HCT116 (cell line): Measurements from ENCODE around the gene TULP4. TPM values are rescaled to one million over a fixed set of nuclear protein-coding genes. Genes with fewer than 3 reads are reported as not detected.
"Not testable (repeated sequence)": the region's sequence is repeated elsewhere in the genome, so short reads cannot be mapped to it uniquely, and the experiment has no call there.

Experiments
- ATAC-seq: fragments of 200-7000 bp; cut with Tn5 transposase; 2 replicates; pipeline ENCODE4 v1.9.1; 2020; ENCODE audit warnings: mild to moderate bottlenecking, moderate library complexity
- BruUV-seq: library from RNA; stranded (reverse); fragments of 400-500 nt; replicated peaks from 2 replicates; lab custom pipeline; 2021; lab: Mats Ljungman, UMichigan
- CTCF ChIA-PET: fragments of 300-600 bp; sonication (Branson Sonifier 250); formaldehyde crosslinking; loops from one replicate; lab custom pipeline; 2021; ENCODE audit warnings: antibody characterized with exemption; lab: Charles Lee
- POLR2A ChIA-PET: fragments of 300-600, 350-600 bp; sonication (Branson Sonifier 250); formaldehyde crosslinking; loops from one replicate; lab custom pipeline; 2021; ENCODE audit warnings: antibody characterized with exemption; lab: Charles Lee
- RAD21 ChIA-PET, 2 experiments: fragments of 300-600 bp; sonication (Branson Sonifier 250); formaldehyde crosslinking; loops; one replicate each; lab custom pipeline; 2023; ENCODE audit warnings: low total read pairs in 2 of 2; ENCODE audit not compliant: uncharacterized antibody in 2 of 2, unreplicated experiment in 2 of 2, low non-redundant PET in 1 of 2; lab: Charles Lee
- DNase-seq: peaks from one replicate; pipeline ENCODE4 v3.0.0-alpha.2; 2010; ENCODE audit warnings: low read depth, low spot score
- H2AFZ ChIP-seq: fragments of 200-600 bp; shearing (Covaris generic), sonication (generic); 2 replicates; pipeline ENCODE4 v1.6.1; 2017; ENCODE audit warnings: low read depth, mixed run types, mixed read lengths, antibody characterized with exemption, low read length; ENCODE audit not compliant: poor library complexity, severe bottlenecking
- H3K27ac ChIP-seq: 2 replicates; pipeline ENCODE4 v1.5.1; 2012; ENCODE audit warnings: low read depth, low read length
- H3K27me3 ChIP-seq: fragments of 200-600 bp; sonication (generic); 2 replicates; pipeline ENCODE4 v1.6.1; 2016; ENCODE audit warnings: mixed run types, low read length, mixed read lengths; ENCODE audit not compliant: insufficient read depth
- H3K36me3 ChIP-seq, 2 experiments: fragments of 200-500 bp in 1 of 2; fragments of 200-600 bp in 1 of 2; sonication (Bioruptor generic) in 1 of 2; sonication (generic) in 1 of 2; 2 replicates each; pipeline versions ENCODE4 v1.5.1 to v1.6.1; 2014 to 2016; ENCODE audit warnings: low read length in 2 of 2, inconsistent platforms in 1 of 2, mixed read lengths in 1 of 2, mixed run types in 1 of 2; ENCODE audit not compliant: insufficient read depth in 2 of 2, control insufficient read depth in 1 of 2
- H3K4me1 ChIP-seq, 2 experiments: fragments of 200-600 bp in 1 of 2; sonication (generic) in 1 of 2; 2 replicates each; pipeline versions ENCODE4 v1.5.1 to v1.6.1; 2012 to 2017; ENCODE audit warnings: low read length in 2 of 2, inconsistent platforms in 1 of 2, mild to moderate bottlenecking in 1 of 2, mixed read lengths in 1 of 2, mixed run types in 1 of 2, moderate library complexity in 1 of 2; ENCODE audit not compliant: insufficient read depth in 2 of 2, control insufficient read depth in 1 of 2
- H3K4me2 ChIP-seq: fragments of 200-600 bp; sonication (generic); 2 replicates; pipeline ENCODE4 v1.6.1; 2017; ENCODE audit warnings: mixed run types, low read length, mixed read lengths
- H3K4me3 ChIP-seq, 2 experiments: fragments of 200-600 bp in 1 of 2; sonication (generic) in 1 of 2; replicated peaks in 1 of 2; 2 replicates each; pipeline ENCODE4 v1.5.1; 2011 to 2016; ENCODE audit warnings: low read length in 2 of 2, control low read depth in 1 of 2, low read depth in 1 of 2, mild to moderate bottlenecking in 1 of 2, mixed read lengths in 1 of 2, mixed run types in 1 of 2
- H3K79me2 ChIP-seq: fragments of 200-600 bp; sonication (generic); 2 replicates; pipeline ENCODE4 v1.6.1; 2017; ENCODE audit warnings: mild to moderate bottlenecking, mixed run types, low read length, moderate library complexity, mixed read lengths; ENCODE audit not compliant: insufficient read depth
- H3K9ac ChIP-seq: fragments of 200-600 bp; sonication (generic); 2 replicates; pipeline ENCODE4 v1.6.1; 2016; ENCODE audit warnings: low read length, mixed read lengths
- H3K9me2 ChIP-seq: fragments of 200-600 bp; sonication (generic), shearing (Covaris generic); 2 replicates; pipeline ENCODE4 v1.6.1; 2017; ENCODE audit warnings: mixed run types, mild to moderate bottlenecking, moderate library complexity; ENCODE audit not compliant: insufficient read depth
- H3K9me3 ChIP-seq, 2 experiments: fragments of 200-500 bp in 1 of 2; fragments of 200-600 bp in 1 of 2; sonication (Bioruptor generic) in 1 of 2; sonication (generic) in 1 of 2; 2 replicates each; pipeline ENCODE4 v1.6.1; 2014 to 2017; ENCODE audit warnings: low read length in 2 of 2, mixed read lengths in 2 of 2, inconsistent platforms in 1 of 2, low read depth in 1 of 2, mild to moderate bottlenecking in 1 of 2, mixed run types in 1 of 2, moderate library complexity in 1 of 2; ENCODE audit not compliant: control insufficient read depth in 1 of 2, insufficient read depth in 1 of 2
- H4K20me1 ChIP-seq: fragments of 200-600 bp; sonication (generic), shearing (Covaris generic); 2 replicates; pipeline ENCODE4 v1.6.1; 2017; ENCODE audit warnings: mixed run types, mild to moderate bottlenecking, moderate library complexity; ENCODE audit not compliant: insufficient read depth
- CEBPB ChIP-seq: IDR thresholded peaks from 2 replicates; pipeline ENCODE4 v1.6.1; 2012; ENCODE audit warnings: low read depth
- CTCF ChIP-seq, 3 experiments: fragments of 200-600 bp in 1 of 3; sonication (generic) in 1 of 3; IDR thresholded peaks in 2 of 3; conservative IDR thresholded peaks in 1 of 3; 2 replicates each; pipeline ENCODE4 v1.5.1; 2012 to 2017; ENCODE audit warnings: low read depth in 2 of 3, low read length in 2 of 3, antibody characterized with exemption in 1 of 3, borderline replicate concordance in 1 of 3, control low read depth in 1 of 3, mild to moderate bottlenecking in 1 of 3, mixed read lengths in 1 of 3, mixed run types in 1 of 3, moderate library complexity in 1 of 3; ENCODE audit not compliant: insufficient read depth in 1 of 3
- ELF1 ChIP-seq: IDR thresholded peaks from 2 replicates; pipeline ENCODE4 v1.6.1; 2012; ENCODE audit warnings: low read depth, borderline replicate concordance
- FOSL1 ChIP-seq: IDR thresholded peaks from 2 replicates; pipeline ENCODE4 v1.6.1; 2012; ENCODE audit warnings: low read depth
- JUND ChIP-seq: IDR thresholded peaks from 2 replicates; pipeline ENCODE4 v1.6.1; 2012
- MAX ChIP-seq: IDR thresholded peaks from 2 replicates; pipeline ENCODE4 v1.6.1; 2012
- RAD21 ChIP-seq: IDR thresholded peaks from 2 replicates; pipeline ENCODE4 v1.6.1; 2012; ENCODE audit warnings: low read depth, mild to moderate bottlenecking
- SIN3A ChIP-seq: IDR thresholded peaks from 2 replicates; pipeline ENCODE4 v1.6.1; 2012; ENCODE audit warnings: low read depth
- SP1 ChIP-seq: IDR thresholded peaks from 2 replicates; pipeline ENCODE4 v1.6.1; 2012; ENCODE audit warnings: low read depth
- ZFX ChIP-seq: fragments of 450-650 bp; IDR thresholded peaks from 2 replicates; pipeline ENCODE4 v1.6.1; 2017
- intact Hi-C: fragments of 100-400 bp; cut with micrococcal nuclease; formaldehyde crosslinking; loops from 2 replicates; pipeline ENCODE4 v1.10.0; 2022
- total RNA-seq: library from RNA; stranded (reverse); gene quantifications from one replicate; pipeline ENCODE4 v1.2.1, GENCODE V29; 2021; ENCODE audit not compliant: unreplicated experiment
- TF ChIP-seq, protein P1 (sequence below): IDR thresholded peaks from 2 replicates; pipeline ENCODE4 v1.6.1; 2011; ENCODE audit warnings: mild to moderate bottlenecking, low read length, moderate library complexity; ENCODE audit not compliant: insufficient replicate concordance; ENCODE audit errors: extremely low read depth
- TF ChIP-seq, protein P2 (sequence below): IDR thresholded peaks from 2 replicates; pipeline ENCODE4 v1.6.1; 2012

The TULP4 gene
- total RNA-seq, 1 experiment from 2014 or later: 70.8 TPM

DNA sequence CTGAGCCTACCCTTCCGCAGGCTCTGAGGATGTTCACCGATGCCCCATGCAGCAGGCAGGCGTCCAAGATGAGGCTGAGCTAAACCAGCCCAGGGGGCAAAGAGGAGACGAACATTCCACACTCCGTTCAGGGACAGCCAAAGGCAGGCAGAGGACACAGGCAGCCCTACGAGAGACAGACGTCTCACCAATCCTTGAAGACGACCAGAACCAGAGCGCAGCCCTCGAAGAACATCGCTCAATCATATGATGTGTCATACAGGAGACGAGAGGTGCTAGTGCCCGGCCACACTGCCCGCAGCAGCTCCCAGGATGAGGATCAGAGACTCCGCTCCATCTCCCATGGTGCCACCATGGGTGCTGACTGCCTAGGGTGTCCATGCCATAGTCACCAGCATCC, 212.0 kb downstream of the TULP4 start:
- CTCF ChIA-PET: no interaction called here
- no peaks in the 10 kb centered on the region for H3K79me2 ChIP-seq
- TF ChIP-seq SIN3A (no peak), SP1 (no peak), FOSL1 (no peak), CTCF (IDR thresholded peaks at IDR 0.05 in 2 of 3, conservative IDR thresholded peaks at IDR 0.05 in 1 of 3; ENCODE audit: borderline replicate concordance in 1 of 3, insufficient read depth in 1 of 3, low read depth in 2 of 3, low read length in 2 of 3) (no peak), ZFX (no peak), RAD21 (no peak), MAX (no peak), CEBPB (no peak), JUND (no peak), ELF1 (no peak)
- TF ChIP-seq, protein P1, sequence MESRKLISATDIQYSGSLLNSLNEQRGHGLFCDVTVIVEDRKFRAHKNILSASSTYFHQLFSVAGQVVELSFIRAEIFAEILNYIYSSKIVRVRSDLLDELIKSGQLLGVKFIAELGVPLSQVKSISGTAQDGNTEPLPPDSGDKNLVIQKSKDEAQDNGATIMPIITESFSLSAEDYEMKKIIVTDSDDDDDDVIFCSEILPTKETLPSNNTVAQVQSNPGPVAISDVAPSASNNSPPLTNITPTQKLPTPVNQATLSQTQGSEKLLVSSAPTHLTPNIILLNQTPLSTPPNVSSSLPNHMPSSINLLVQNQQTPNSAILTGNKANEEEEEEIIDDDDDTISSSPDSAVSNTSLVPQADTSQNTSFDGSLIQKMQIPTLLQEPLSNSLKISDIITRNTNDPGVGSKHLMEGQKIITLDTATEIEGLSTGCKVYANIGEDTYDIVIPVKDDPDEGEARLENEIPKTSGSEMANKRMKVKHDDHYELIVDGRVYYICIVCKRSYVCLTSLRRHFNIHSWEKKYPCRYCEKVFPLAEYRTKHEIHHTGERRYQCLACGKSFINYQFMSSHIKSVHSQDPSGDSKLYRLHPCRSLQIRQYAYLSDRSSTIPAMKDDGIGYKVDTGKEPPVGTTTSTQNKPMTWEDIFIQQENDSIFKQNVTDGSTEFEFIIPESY: no peak
- TF ChIP-seq, protein P2, sequence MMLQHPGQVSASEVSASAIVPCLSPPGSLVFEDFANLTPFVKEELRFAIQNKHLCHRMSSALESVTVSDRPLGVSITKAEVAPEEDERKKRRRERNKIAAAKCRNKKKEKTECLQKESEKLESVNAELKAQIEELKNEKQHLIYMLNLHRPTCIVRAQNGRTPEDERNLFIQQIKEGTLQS: no peak
- no peak overlapping the region for H3K4me2 ChIP-seq
- H3K9me2 ChIP-seq: no peaks in the 10 kb centered on the region
- H3K27me3 ChIP-seq: no peaks in the 10 kb centered on the region
- RAD21 ChIA-PET: no interaction called here
- H3K4me1 ChIP-seq: no peaks in the 10 kb centered on the region
- H4K20me1 ChIP-seq: no peaks in the 10 kb centered on the region
- no peaks in the 10 kb centered on the region for H3K9me3 ChIP-seq
- intact Hi-C loops: no loop called here
- H3K9ac ChIP-seq: no peak overlapping the region
- no peak overlapping the region for H2AFZ ChIP-seq
- H3K36me3 ChIP-seq: no peaks in the 10 kb centered on the region
- no TSS peak for BruUV-seq
- DNase-seq: no peak
- ATAC-seq: no peak
- H3K4me3 ChIP-seq: no peak overlapping the region
- no peak overlapping the region for H3K27ac ChIP-seq
- POLR2A ChIA-PET: no interaction called here

DNA sequence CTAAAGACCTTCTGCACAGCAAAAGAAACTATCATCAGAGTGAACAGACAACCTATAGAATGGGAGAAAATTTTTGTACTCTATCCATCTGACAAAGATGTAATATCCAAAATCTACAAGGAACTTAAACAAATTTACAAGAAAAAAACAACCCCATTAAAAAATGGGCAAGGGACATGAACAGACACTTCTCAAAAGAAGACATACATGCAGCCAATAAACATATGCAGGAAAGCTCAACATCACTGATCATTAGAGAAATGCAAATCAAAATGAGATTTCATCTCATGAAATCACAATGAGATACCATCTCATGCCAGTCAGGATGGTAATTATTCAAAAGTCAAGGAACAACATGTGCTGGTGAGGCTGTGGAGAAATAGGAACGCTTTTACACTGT, 215.6 kb downstream of the TULP4 start:
- not testable (repeated sequence) for H3K9me3 ChIP-seq

More for the DNA sequence above, 215.6 kb downstream of the TULP4 start:
- H3K27me3 ChIP-seq, BruUV-seq, H3K4me1 ChIP-seq, intact Hi-C loops, CTCF ChIA-PET, ATAC-seq, H3K9ac ChIP-seq, DNase-seq, H3K36me3 ChIP-seq, H2AFZ ChIP-seq, H3K9me2 ChIP-seq, H3K79me2 ChIP-seq, RAD21 ChIA-PET, H3K4me3 ChIP-seq, H3K27ac ChIP-seq, H4K20me1 ChIP-seq, POLR2A ChIA-PET, H3K4me2 ChIP-seq: not testable (repeated sequence)
